ENCODE results near the gene PLCE1.

Gene PLCE1

GRCh38 chr10:94029955-94030354 is 36.2 kb downstream of the PLCE1 start:
- no peak for DNase-seq (ENCODE audit: low read depth)
- TF ChIP-seq CTCF (IDR thresholded peaks at IDR 0.05; ENCODE audit: low read depth, low read length, missing control alignments), result no peak
- no peak overlapping the region for H3K4me3 ChIP-seq (ENCODE audit: low read depth, low read length)

GRCh38 chr10:94035982-94036765 is 42.4 kb downstream of the PLCE1 start:
- H3K4me3 ChIP-seq (ENCODE audit: low read depth, low read length), result no peak overlapping the region
- no peak for DNase-seq (ENCODE audit: low read depth)
- TF ChIP-seq CTCF (IDR thresholded peaks at IDR 0.05; ENCODE audit: low read depth, low read length, missing control alignments), result no peak

GRCh38 chr10:94036766-94037033 is 43.0 kb downstream of the PLCE1 start:
- no peak overlapping the region for H3K4me3 ChIP-seq (ENCODE audit: low read depth, low read length)
- no peak for TF ChIP-seq CTCF (IDR thresholded peaks at IDR 0.05; ENCODE audit: low read depth, low read length, missing control alignments)
- no peak for DNase-seq (ENCODE audit: low read depth)

DNA sequence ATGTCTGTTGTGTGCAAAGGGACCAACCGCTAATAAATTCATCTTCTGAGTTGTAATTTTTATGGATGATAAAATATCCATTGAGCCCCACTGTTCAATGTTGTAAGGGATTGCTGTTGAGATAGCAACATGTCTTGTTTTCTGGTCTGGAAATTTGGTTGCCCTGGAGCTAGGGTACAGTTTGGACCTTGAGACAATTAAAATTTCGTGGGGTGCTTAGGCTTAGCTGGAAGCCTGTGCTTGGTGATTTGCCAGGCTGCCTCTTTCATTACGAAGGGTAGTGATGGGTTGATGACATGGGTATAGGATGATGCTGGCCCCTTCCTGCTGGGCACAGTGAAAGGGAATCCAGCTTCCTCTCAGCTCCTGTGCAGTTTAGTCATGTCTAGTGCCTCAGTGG is 43.6 kb downstream of the PLCE1 start:
- TF ChIP-seq CTCF (IDR thresholded peaks at IDR 0.05; ENCODE audit: low read depth, low read length, missing control alignments), result no peak
- no peak for DNase-seq (ENCODE audit: low read depth)
- H3K4me3 ChIP-seq (ENCODE audit: low read depth, low read length), result no peak overlapping the region

GRCh38 chr10:94038024-94038423 is 44.3 kb downstream of the PLCE1 start:
- H3K4me3 ChIP-seq (ENCODE audit: low read depth, low read length), result no peak overlapping the region
- DNase-seq (ENCODE audit: low read depth), result no peak
- no peak for TF ChIP-seq CTCF (IDR thresholded peaks at IDR 0.05; ENCODE audit: low read depth, low read length, missing control alignments)

- DNase-seq (ENCODE audit: low read depth), result no peak
- no peak for TF ChIP-seq CTCF (IDR thresholded peaks at IDR 0.05; ENCODE audit: low read depth, low read length, missing control alignments)
- no peak overlapping the region for H3K4me3 ChIP-seq (ENCODE audit: low read depth, low read length)
Measured at GRCh38 chr10:94041206-94041605, 47.5 kb downstream of the PLCE1 start.
